WERI-Rb-1 (cell line): Measurements from ENCODE around the gene CRYM.
"Not testable (repeated sequence)": the region's sequence is repeated elsewhere in the genome, so short reads cannot be mapped to it uniquely, and the experiment has no call there.

Experiments
- DNase-seq: peaks from one replicate; pipeline ENCODE4 v3.0.0-alpha.2; 2020
- H3K27ac ChIP-seq: fragments of 250-450 bp; sonication (Bioruptor Pico); 2 replicates; pipeline ENCODE4 v1.5.1; 2020; ENCODE audit warnings: mild to moderate bottlenecking, moderate library complexity
- H3K27me3 ChIP-seq: fragments of 250-450 bp; sonication (Bioruptor Pico); 2 replicates; pipeline ENCODE4 v1.5.1; 2021; ENCODE audit warnings: mild to moderate bottlenecking, low read depth, moderate library complexity; ENCODE audit not compliant: insufficient read depth, severe bottlenecking
- H3K36me3 ChIP-seq: fragments of 250-450 bp; sonication (Bioruptor Pico); 2 replicates; pipeline ENCODE4 v1.5.1; 2020; ENCODE audit warnings: mild to moderate bottlenecking, moderate library complexity
- H3K4me3 ChIP-seq: 2 replicates; pipeline ENCODE4 v1.5.1; 2011; ENCODE audit warnings: low read depth, mild to moderate bottlenecking, control low read depth, low read length
- H3K9me3 ChIP-seq: fragments of 250-450 bp; sonication (Bioruptor Pico); 2 replicates; pipeline ENCODE4 v1.5.1; 2021; ENCODE audit warnings: mild to moderate bottlenecking, moderate library complexity; ENCODE audit not compliant: severe bottlenecking
- TF ChIP-seq, protein P1 (sequence below): IDR thresholded peaks from 2 replicates; pipeline ENCODE4 v1.5.1; 2011; ENCODE audit warnings: low read depth, mild to moderate bottlenecking, control low read depth, inconsistent platforms, low read length

Gene CRYM

GRCh38 chr16:21274172-21274726 is 3.8 kb downstream of the CRYM start:
- H3K9me3 ChIP-seq, result no peaks in the 10 kb centered on the region
- no peaks in the 10 kb centered on the region for H3K27me3 ChIP-seq
- no peak overlapping the region for H3K4me3 ChIP-seq
- no peaks in the 10 kb centered on the region for H3K36me3 ChIP-seq
- TF ChIP-seq, protein P1, sequence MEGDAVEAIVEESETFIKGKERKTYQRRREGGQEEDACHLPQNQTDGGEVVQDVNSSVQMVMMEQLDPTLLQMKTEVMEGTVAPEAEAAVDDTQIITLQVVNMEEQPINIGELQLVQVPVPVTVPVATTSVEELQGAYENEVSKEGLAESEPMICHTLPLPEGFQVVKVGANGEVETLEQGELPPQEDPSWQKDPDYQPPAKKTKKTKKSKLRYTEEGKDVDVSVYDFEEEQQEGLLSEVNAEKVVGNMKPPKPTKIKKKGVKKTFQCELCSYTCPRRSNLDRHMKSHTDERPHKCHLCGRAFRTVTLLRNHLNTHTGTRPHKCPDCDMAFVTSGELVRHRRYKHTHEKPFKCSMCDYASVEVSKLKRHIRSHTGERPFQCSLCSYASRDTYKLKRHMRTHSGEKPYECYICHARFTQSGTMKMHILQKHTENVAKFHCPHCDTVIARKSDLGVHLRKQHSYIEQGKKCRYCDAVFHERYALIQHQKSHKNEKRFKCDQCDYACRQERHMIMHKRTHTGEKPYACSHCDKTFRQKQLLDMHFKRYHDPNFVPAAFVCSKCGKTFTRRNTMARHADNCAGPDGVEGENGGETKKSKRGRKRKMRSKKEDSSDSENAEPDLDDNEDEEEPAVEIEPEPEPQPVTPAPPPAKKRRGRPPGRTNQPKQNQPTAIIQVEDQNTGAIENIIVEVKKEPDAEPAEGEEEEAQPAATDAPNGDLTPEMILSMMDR, result no peak
- H3K27ac ChIP-seq, result no peak overlapping the region
- DNase-seq, result no peak

DNA sequence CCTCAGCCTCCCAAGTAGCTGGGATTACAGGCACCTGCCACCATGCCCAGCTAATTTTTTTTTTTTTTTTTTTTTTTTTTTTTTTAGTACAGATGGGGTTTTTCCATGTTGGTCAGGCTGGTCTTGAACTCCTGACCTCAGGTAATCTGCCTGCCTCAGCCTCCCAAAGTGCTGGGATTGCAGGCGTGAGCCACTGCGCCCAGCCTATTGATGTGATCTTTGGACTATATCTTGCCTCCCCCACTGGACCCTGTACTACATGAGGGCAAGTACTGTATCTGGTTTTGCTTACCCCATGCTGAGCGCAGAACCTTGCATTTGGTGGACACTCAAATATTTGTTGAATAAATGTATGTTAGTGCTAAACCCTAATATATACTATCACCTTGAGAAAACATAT is 5.3 kb downstream of the CRYM start:
- not testable (repeated sequence) for H3K27me3 ChIP-seq, H3K4me3 ChIP-seq, H3K27ac ChIP-seq, H3K36me3 ChIP-seq, H3K9me3 ChIP-seq, DNase-seq

DNA sequence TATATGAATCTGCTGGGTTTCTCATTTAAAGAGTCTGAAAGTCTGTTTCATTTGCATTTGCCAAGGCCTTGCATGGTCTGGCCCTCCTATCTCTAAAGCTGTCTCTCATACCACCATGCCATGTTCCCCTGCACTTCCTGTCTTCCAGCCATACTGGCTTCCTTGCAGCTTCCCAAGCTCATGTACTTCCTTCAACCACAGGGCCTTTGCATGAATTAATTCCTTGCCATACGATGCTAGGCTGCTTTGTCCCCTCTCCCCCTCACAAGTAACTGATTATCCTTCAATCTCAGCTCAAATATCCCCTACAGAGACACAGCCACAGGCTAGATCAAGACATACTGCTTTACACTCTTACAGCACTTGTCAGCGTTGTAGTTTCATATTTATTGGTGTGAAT is 5.8 kb downstream of the CRYM start:
- H3K4me3 ChIP-seq, result no peak overlapping the region
- H3K36me3 ChIP-seq, result no peaks in the 10 kb centered on the region
- no peaks in the 10 kb centered on the region for H3K27me3 ChIP-seq
- DNase-seq, result no peak
- H3K27ac ChIP-seq, result no peak overlapping the region
- TF ChIP-seq, protein P1, result no peak
- H3K9me3 ChIP-seq, result no peaks in the 10 kb centered on the region

- TF ChIP-seq, protein P1, result no peak
- no peaks in the 10 kb centered on the region for H3K27me3 ChIP-seq
- H3K36me3 ChIP-seq, result no peaks in the 10 kb centered on the region
- no peak for DNase-seq
- H3K9me3 ChIP-seq, result no peaks in the 10 kb centered on the region
- no peak overlapping the region for H3K4me3 ChIP-seq
- H3K27ac ChIP-seq, result no peak overlapping the region
Observed at GRCh38 chr16:21268236-21268635, 9.9 kb downstream of the CRYM start.

- no peaks in the 10 kb centered on the region for H3K9me3 ChIP-seq
- DNase-seq, result no peak
- H3K4me3 ChIP-seq, result no peak overlapping the region
- no peaks in the 10 kb centered on the region for H3K27me3 ChIP-seq
- TF ChIP-seq, protein P1, result no peak
- no peak overlapping the region for H3K27ac ChIP-seq
- H3K36me3 ChIP-seq, result no peaks in the 10 kb centered on the region
Observed at GRCh38 chr16:21267298-21267697, 10.8 kb downstream of the CRYM start.

DNA sequence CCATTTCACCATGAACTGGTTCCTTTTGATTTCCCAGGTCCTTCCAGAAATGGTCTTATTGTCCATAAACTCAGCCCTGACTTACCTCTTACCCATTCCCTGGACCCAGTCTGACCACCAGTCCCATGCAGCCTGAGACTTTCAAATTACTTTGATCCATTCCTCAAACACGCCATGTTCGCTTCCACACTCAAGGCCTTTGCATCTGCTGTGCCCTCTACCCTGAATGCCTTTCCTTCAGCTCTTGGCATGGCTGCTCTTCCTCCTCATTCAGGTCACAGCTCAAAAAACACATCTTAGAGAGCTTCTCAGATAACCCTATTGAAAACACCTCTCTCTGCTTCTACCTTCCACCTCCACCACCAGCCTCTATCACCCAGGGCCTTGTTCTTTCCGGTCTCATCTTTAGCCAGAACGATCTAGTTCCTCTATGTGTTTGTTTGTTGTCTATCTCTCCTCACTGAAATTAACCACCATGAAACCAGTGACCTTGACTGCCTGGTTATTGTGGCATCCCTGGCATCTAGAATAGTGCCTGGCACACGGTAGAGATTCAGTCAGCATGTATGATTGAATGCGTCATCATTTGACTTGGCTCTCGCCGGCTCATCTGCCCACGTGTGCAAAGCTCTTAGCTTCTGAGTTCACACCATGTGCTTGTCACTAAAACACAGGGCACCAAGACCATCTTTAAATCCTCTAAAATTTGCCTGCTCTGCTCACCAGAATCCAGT is 12.8 kb downstream of the CRYM start:
- Histone ChIP-seq H3K4me3 (no peak overlapping the region), H3K27me3 (no peaks in the 10 kb centered on the region), H3K36me3 (no peaks in the 10 kb centered on the region), H3K9me3 (no peaks in the 10 kb centered on the region), H3K27ac (no peak overlapping the region)
- TF ChIP-seq, protein P1, result no peak
- no peak for DNase-seq
